Fibroblast of villous mesenchyme (primary cell): Measurements from ENCODE around the gene SHISAL1. TPM values are rescaled to one million over a fixed set of nuclear protein-coding genes. Genes with fewer than 3 reads are reported as not detected.
"Not testable (repeated sequence)": the region's sequence is repeated elsewhere in the genome, so short reads cannot be mapped to it uniquely, and the experiment has no call there.

Source experiments
- DNase-seq: peaks from one replicate; pipeline ENCODE4 v3.0.0-alpha.2; 2010; ENCODE audit warnings: low read depth
- H3K4me3 ChIP-seq: 2 replicates; pipeline ENCODE4 v1.5.1; 2011; ENCODE audit warnings: low read depth, mild to moderate bottlenecking, low read length
- CTCF ChIP-seq: IDR thresholded peaks from 2 replicates; pipeline ENCODE4 v1.5.1; 2012; ENCODE audit warnings: low read depth, mild to moderate bottlenecking, low read length; ENCODE audit not compliant: insufficient read depth
- total RNA-seq: library from RNA; depleted of rRNA; stranded (reverse); fragments of >200 nt; gene quantifications from 2 replicates; pipeline ENCODE4 v1.2.3, GENCODE V29; 2012

SHISAL1 gene
- total RNA-seq, 1 donor, result 3.0 TPM

- DNase-seq, result no peak
- no peak for TF ChIP-seq CTCF
Measured at GRCh38 chr22:44326491-44326885, 13.7 kb upstream of the SHISAL1 start.

GRCh38 chr22:44325718-44326490 is 13.2 kb upstream of the SHISAL1 start:
- TF ChIP-seq CTCF, result peak; percentile 51
- DNase-seq, result peak; percentile 64
- H3K4me3 ChIP-seq, result peak overlapping the region; percentile 67

More at GRCh38 chr22:44326491-44326885, 13.7 kb upstream of the SHISAL1 start:
- H3K4me3 ChIP-seq, result peak overlapping the region; percentile 67

GRCh38 chr22:44323140-44323790 is 10.5 kb upstream of the SHISAL1 start:
- not testable (repeated sequence) for DNase-seq, H3K4me3 ChIP-seq

- TF ChIP-seq CTCF, result no peak
- no peak for DNase-seq
Measured at GRCh38 chr22:44319685-44320084, 6.9 kb upstream of the SHISAL1 start.

GRCh38 chr22:44318751-44319150 is 6.0 kb upstream of the SHISAL1 start:
- H3K4me3 ChIP-seq, result no peak overlapping the region
- TF ChIP-seq CTCF, result no peak
- DNase-seq, result no peak

More at GRCh38 chr22:44319685-44320084, 6.9 kb upstream of the SHISAL1 start:
- no peak overlapping the region for H3K4me3 ChIP-seq

- H3K4me3 ChIP-seq, result no peak overlapping the region
- DNase-seq, result no peak
- TF ChIP-seq CTCF, result no peak
Measured at GRCh38 chr22:44317886-44318637, 5.3 kb upstream of the SHISAL1 start.

GRCh38 chr22:44317123-44317444 is 4.3 kb upstream of the SHISAL1 start:
- no peak for TF ChIP-seq CTCF
- no peak for DNase-seq
- H3K4me3 ChIP-seq, result no peak overlapping the region
